GM18907 (cell line): ENCODE measurements around the gene PUS7.
"Not testable (repeated sequence)": the region's sequence is repeated elsewhere in the genome, so short reads cannot be mapped to it uniquely, and the experiment has no call there.

Experiments
- ATAC-seq: cut with Tn5 transposase; IDR thresholded peaks from one replicate; pipeline ENCODE4 v1.9.1; 2021; ENCODE audit warnings: mild to moderate bottlenecking, moderate library complexity; ENCODE audit not compliant: unreplicated experiment

PUS7 gene

GRCh38 chr7:105497016-105497415 lies 25.1 kb downstream of the PUS7 start:
- no peak for ATAC-seq

DNA sequence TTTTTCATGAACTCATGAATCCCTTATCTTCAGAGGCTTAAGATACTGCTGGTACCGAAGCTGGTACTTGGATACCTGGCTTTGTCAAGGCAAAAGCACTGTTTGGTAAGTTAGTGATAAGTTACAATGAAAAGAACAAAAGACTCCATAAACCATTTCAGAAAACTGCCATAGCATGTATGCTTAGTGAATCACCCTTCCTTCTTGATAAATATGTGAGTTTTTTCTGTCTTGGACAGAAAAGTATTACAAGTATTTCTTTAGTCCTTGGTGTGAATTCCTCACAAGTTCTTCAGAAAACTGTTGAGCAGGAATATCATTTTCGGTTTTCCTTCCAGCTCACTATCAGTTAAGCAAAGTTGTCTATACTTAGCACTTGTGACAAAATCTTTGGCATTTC lies 25.6 kb downstream of the PUS7 start:
- ATAC-seq, result no peak

GRCh38 chr7:105493923-105494315 lies 28.2 kb downstream of the PUS7 start:
- no peak for ATAC-seq

GRCh38 chr7:105493196-105493922 lies 28.7 kb downstream of the PUS7 start:
- no peak for ATAC-seq

DNA sequence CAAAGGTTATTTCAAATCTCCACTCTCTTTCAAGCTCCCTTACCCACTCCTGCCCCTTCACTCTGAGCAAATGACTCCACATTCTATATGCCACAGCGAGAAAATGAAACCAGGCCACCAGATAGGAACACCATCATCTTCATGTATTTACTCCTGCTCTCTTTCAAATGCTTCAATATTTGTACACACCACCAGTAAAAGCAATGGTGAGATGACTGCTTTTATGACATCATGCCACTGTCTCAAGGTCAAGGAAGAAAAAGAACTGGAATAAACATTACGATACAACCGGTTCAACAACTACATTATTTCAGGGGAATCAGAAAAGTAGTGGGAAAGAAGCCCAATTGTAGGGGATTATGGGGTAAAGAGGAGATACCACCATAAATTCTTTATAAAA lies 32.7 kb downstream of the PUS7 start:
- no peak for ATAC-seq

GRCh38 chr7:105487579-105488571 lies 34.2 kb downstream of the PUS7 start:
- no peak for ATAC-seq

DNA sequence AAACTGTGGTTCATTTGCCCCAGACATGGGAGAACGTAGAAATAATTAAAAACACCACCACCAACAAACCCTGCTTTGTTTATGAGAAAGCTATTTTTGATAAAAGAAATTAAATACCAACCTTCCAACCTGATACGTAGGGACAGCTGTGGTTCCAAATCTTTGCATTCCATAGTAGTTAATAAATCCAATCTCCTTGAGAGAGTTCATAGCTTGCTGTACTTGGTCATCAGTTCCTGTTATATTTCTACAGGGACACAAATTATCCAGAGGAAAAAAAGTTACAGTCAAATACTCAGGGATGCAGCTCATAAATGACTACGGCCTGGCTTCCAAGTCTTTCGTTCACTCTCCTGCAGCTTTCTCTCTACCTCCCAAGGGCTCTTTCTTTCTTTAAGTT lies 41.1 kb downstream of the PUS7 start:
- no peak for ATAC-seq

GRCh38 chr7:105478606-105479005 lies 43.5 kb downstream of the PUS7 start:
- ATAC-seq, result no peak

DNA sequence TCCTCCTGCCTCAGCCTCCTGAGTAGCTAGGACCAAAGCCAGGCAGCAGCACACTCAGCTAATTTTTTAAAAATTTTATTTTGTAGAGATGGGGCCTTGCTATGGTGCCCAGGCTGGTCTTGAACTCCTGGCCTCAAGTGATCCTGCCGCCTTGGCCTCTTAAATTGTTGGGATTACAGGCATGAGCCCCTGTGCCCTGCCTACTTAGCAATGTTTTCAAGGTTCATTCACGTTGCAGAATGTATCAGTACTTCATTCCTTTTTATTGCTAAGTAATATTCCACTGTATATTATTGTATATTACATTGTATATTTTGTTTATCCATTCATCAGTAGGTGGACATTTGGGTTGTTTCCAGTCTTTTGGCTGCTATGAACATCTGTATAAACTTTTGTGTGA lies 44.2 kb downstream of the PUS7 start:
- ATAC-seq, result no peak

DNA sequence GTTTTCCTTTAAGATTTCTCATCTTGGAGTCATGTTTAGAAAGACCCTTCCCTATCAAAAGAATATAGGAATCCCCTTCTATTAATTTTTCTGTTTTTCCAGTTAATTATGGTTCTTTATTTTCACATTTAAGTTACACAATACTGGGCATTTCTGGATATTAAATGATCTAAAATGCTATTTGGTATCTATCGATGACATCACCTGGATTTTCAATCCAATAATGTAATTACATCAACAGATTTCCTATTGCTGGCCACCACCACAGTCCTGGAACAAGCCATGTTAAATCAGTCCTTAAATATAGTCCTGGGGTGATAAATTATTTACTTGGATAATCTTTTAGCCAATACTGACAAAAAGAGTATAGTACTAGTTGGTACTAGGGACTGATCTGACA lies 48.0 kb downstream of the PUS7 start:
- ATAC-seq, result no peak

DNA sequence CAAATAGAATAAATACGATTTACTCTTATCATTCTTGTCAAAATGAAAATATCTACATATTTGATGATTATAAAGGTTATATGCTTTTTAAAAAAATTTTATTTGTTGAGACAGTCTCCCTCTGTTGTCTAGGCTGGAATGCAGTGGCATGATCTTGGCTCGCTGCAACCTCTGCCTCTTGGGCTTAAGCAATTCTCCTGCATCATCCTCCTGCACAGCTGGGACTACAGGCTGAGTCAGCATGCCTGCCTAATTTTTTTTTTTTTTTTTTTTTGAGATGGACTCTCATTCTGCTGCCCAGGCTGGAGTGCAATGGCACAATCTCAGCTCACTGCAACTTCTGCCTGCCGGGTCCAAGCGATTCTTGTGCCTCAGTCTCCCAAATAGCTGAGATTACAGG lies 48.9 kb downstream of the PUS7 start:
- ATAC-seq, result no peak

- ATAC-seq, result no peak
These were observed 51.2 kb downstream of the PUS7 start for GRCh38 chr7:105470846-105471245.

DNA sequence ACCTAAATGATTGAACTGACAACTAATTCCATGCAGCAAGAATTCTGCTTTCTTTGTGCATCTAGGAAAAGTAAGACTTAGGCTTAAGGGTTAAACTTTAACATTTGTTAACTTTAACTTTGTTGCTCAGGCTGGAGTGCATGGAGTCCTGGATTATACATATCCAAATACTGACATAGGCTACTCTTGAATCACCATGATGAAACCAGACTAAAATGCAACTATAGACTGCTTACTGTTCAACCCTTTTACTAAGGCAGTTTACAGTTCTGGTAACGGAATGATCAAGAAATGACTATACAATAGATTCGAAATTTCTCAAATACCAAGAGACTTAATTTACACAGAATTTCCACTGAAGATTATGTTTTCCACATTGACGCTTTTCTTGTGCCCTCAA lies 52.0 kb downstream of the PUS7 start:
- ATAC-seq, result no peak

DNA sequence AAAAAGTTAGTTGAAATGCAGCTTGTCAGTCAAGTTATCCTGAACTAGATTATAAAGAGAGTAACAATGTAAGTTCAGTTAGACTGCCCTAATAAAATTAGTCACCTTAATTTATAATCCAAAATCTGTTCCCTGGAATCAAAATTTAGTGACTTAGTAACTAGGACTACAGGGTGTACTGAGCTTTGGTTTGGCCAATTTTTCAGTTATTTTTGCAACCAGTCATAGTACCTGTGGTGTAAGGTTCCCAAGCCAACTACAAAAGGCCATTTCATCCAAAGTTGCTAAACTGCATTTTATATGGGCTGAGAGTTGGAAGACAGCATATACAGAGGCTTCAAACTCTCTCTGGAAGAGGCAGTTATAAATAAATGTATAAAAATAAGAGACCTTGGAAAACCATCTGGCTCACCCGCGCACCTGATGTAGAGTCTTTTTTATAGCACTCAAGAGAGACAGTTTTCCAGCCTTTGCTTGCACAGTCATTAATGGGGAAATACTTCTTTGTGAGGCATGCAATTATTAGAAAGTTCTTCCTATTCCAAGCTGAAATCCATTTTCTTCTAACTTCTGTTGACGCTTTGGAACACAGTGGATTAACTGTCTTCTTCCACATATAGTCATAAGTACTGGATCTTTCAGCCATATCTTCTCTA lies 59.2 kb downstream of the PUS7 start:
- no peak for ATAC-seq

GRCh38 chr7:105461518-105461917 lies 60.6 kb downstream of the PUS7 start:
- no peak for ATAC-seq

GRCh38 chr7:105457619-105458225 lies 64.3 kb downstream of the PUS7 start:
- no peak for ATAC-seq

DNA sequence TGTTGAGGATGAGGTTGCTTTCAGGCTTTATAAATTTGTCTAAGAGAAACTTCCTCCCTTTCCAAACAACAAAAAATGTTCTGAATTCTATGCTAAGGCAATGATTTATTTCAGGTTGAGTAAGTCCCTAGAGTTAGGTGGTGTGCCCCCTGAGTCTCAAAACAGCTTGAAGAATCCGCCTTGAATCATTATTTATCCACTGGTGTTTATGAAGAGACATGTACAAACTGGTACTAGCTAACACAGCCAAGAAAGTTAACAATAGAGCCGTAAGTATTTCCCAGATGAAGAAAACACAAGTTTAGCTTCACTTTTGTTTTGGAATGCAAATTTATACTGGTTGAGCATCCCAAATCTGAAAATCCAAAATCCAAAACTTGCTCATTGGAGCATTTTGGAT lies 67.2 kb downstream of the PUS7 start:
- no peak for ATAC-seq

DNA sequence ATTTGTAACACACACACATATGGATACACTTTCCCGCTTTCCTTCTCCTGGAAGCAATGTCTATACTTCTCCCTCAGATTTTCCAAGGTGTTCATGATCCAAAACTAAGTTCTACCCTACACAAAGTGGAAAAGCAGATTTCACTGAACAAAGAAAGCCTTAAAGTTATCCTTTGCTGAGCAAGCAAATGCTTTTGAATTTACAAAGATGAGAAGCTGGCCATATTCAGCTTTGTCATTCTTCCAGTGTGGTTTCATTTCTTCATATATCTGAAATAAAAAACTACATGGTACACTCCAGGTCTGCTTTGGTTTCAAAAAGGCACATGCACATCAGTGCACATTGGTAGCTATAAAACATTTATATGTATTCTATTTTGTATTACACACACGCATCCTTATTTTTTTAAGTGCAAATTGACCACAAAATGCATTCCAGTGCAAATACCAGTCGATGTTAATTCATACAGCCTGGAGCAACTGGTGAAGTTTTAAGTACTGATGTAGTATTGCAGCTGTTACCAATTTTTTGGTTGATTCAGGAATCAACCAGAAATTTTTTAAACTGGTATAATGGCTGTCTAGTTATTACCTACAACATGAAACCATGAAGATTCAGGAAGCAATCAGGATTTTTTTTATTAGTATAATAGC lies 67.8 kb downstream of the PUS7 start:
- ATAC-seq, result no peak

- no peak for ATAC-seq
These were observed 70.0 kb downstream of the PUS7 start for GRCh38 chr7:105452085-105452484.

DNA sequence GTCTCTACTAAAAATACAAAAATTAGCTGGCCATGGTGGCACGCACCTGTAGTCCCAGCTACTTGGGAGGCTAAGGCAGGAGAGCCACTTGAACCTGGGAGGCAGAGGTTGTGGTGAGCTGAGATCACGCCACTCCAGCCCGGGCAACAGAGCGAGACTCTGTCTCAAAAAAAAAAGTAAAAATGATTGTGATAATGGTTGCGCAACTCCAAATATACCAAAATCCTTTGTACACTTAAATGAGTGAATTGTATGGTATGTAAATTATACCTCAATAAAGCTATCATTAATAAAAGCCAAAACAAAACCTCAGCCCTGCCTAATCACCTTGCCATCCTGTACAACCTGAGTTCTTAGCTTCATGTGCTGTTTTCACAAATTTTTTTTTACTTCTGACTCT lies 71.2 kb downstream of the PUS7 start:
- ATAC-seq, result not testable (repeated sequence)
